Dermis blood vessel endothelial cell (primary cell): ENCODE measurements around the gene CNNM3. TPM values are rescaled to one million over a fixed set of nuclear protein-coding genes. Genes with fewer than 3 reads are reported as not detected.
"Not testable (repeated sequence)": the region's sequence is repeated elsewhere in the genome, so short reads cannot be mapped to it uniquely, and the experiment has no call there.

Source experiments
- DNase-seq: peaks from one replicate; pipeline ENCODE4 v3.0.0; 2010
- total RNA-seq: library from RNA; depleted of rRNA; stranded (reverse); fragments of >200 nt; gene quantifications from 2 replicates; pipeline ENCODE4 v1.2.3, GENCODE V29; 2014

CNNM3 gene
- total RNA-seq, 1 donor from 2014 or later, result 14.0 TPM

DNA sequence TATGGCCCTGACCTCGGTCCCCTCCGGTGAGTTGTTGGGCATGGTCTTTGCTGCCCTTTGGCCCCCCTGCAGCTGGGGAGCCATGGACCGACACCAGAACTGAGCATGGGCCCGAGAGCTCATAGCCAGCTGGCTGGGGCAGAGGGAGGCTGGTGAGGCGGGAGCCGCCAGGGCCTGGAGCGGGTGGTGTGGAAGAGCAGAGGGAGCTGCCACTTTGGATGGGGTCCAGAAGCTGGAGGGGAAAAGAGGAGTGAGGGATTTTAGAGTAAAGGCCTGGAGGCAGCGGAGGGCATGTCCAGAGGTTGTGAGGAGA, 16.5 kb upstream of the CNNM3 start:
- DNase-seq, result no peak

DNA sequence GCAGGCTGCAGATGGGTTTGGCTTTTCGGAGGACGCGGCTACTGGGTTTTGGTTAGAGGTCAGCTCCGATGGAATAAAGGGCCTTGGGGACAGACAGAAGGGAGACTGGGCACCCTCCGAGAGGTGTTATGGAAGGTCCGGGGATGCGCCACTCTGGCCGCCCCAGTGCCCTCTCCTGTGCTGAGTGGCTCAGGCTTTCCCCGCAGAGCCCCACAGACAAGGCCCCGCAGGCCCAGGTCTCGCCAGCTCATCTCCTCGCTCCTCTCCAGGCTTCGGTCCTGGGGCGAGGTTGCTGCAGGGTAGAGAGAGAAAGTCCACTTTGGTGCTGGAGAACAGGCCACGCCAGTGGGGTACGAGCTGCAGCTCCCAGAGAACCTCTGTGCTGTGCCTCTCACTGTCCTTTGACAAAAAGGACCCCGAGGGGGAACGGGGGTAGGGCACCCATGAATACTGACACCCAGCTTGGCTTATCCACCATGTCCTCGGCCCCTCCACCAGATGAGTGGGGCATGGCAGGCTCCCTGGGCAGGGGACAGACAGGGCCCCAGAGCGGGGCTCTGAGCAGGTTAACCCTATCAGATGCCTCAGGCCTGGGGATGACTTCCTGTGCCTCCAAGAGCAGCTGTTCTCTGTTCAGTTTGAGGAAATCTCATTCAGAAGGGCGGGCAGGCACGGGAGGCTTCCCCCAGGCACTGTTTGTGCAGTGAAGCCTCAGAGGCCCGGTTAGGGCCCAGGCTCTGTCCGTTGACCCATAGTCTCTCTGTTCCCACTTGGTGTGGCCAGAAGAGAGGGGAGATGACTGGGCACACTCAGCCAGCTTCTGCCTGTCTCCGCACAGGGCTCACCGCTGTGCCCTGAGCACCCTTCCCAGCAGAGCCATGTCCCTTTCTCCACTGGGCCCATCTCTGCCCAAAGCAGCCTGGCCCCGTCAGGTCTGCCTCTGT, 15.7 kb upstream of the CNNM3 start:
- DNase-seq, result no peak

DNA sequence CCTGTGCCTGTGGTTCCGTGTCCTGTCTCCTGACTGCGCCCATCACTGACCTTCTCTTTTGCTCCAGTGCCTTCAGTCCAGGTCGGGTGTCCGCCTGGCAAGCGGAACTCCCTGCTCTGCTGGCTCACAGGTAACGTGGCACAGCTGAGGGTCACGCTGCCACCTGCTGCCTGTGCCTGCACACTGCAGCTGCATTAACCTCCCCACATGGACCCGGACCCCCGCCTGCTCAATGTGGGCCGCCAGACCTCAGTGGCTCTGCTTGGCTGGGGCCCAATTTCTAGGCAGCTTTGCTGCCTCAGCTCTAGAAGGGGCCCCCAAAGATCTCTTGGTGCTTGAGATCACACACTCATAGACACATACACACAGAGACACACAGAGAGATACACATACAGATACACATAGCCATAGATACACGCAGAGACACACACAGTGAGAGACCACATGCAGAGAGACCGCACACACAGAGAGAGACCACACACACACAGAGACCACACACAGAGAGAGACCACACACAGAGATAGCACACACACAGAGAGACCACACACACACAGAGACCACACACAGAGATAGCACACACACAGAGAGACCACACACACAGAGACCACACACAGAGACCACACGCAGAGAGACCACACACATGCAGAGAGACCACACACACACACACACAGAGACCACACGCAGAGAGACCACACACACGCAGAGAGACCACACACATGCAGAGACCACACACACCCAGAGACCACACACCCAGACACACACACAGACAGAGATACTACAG, 14.9 kb upstream of the CNNM3 start:
- DNase-seq, result peak; percentile 77

DNA sequence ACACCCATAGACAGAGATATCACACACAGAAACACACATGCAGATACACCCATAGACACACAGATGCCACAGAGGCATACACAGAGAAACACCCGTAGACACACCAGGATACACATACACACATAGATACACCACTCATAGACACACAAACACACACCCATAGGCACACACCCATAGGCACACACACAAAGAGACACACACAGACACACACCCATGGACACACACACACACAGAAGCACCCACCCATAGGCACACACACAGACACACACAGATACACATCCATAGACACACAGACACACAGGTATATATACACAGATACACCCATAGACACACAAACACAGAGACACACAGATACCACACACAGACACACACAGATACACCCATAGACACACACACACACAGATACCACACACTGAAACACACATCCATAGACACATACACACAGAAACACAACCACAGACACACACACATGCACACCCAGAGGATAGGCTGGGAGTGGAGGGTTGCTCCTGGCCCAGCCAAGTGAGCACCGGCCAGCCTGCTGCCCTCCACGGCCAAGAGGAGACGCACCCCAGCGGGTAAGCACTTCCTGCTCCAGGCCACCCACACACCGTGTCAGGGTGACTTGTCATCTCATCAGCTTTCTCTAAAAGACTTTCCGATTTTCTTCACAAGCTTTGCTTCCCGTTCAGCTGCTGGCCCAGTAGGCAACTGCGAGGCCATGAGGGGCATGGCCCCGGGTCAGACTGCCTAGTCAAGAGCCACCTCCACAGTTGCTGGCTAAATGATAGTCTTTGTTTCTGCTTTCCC, 14.1 kb upstream of the CNNM3 start:
- DNase-seq, result no peak

DNA sequence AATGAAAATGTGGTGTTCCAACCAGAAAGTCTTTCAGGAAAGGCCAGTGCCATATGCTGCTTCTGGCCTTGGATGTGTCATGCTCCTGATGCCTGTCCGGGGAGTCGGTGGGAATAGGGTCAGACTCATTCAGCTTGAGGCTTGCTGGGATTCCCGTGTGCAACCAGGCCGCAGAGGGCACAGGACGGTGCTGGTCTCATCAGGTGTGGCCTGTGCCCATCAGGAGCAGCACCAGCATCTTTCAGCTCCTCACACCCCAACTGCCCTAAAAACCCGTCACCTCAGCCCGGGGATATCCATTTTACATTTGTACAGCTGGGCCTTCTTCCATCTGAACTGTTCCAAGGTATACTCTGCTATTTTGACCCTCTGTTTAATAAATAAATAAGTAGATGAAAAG, 13.3 kb upstream of the CNNM3 start:
- no peak for DNase-seq

DNA sequence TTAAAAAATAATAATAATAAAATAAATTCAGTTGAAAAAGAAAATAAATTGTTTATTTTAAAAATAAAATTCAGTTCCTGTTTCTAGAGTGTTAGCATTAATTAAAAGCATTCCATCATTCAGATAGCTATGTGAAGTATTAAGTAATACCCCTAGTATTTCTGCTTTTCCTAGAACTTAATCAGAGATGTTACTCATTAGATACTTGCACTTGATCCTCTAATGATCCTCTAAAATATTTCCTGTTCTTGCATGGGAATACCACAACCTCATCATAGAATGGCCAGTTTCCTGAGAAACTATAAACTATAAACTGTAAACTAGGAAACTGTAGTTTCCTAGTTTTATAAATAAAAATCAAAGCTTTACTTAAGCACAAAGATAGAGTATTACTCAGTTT, 11.1 kb upstream of the CNNM3 start:
- no peak for DNase-seq

DNA sequence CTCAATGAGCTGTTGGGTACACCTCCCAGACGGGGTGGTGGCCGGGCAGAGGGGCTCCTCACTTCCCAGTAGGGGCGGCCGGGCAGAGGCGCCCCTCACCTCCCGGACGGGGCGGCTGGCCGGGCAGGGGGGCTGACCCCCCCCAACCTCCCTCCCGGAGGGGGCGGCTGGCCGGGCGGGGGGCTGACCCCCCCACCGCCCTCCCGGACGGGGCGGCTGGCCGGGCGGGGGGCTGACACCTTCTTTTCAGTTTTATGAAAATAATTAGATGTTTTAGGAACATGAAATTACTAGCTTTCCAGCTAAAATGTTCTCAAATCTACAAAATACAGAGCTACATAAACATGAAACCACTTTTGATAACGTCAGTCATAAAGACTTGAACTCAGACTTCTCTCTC, 10.1 kb upstream of the CNNM3 start:
- not testable (repeated sequence) for DNase-seq

DNA sequence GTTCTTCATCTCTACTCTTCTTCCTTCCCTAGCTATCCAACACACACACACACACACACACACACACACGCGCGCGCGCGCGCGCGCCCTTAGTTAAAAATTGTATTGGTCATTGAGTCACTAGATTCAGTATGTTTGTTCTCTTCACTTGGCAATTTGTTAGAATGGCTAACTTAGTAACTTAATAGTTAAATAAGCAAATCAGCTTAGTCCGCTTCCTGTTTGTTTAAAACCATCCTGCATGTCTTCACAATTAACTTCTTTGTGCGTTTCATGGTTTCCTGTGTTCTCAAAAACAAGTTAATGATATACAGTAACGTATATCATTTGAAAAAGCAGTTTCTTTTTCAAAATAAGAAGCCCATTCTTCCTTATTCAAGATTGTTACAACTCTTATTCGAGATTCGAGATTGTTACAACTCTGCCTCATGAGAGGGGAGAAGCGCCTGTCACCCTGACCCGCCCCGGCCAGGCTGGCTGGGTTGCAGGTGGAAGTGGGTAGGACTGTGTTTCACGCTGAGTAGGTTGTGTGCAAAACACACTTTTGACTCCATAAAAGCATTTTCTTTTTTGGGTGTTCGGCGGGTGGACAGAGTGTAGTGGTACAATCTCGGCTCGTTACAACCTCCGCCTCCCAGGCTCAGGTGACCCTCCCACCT, 9.5 kb upstream of the CNNM3 start:
- no peak for DNase-seq

DNA sequence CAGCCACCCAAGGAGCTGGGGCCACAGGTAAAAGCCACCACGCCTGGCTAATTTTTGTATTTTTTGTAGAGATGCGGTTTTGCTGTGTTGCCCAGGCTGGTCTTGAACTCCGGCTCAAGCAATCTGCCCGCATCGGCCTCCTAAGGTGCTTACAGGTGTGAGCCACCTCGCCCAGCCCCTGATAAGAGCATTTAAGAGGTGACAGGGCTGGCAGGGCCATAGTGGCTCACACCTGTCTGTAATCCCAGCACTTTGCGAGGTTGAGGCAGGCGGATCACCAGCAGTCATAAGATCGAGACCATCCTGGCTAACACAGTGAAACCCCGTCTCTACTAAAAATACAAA, 9.0 kb upstream of the CNNM3 start:
- no peak for DNase-seq

DNA sequence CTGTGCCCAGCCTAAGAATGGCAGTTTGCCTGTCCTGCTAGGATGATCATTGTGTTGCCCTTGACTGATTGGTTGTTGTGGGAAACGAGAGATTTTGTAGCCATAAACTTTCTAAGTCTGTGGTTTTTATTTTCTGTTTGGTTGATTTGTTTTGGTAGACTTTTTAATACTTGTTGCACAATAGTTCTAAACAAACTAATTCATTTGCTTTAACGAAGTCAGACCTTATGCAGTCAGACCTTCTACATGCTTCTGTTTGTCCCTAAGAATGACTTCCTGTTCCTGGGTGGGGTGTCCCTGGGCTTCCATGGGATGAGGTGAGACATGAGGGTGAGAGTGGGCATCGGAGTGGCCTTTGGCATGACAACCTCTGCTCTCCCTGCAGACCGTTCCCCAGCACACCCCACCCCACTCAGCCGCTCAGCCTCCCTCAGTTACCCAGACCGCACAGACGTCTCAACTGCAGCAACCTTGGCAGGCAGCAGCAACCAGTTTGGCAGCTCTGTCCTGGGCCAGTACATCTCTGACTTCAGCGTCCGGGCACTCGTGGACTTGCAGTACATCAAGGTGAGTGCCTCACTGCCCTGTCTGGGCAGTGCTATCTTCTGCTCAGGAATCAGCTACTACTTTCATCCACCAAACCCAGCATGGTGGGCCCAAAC, 7.8 kb upstream of the CNNM3 start:
- DNase-seq, result no peak

DNA sequence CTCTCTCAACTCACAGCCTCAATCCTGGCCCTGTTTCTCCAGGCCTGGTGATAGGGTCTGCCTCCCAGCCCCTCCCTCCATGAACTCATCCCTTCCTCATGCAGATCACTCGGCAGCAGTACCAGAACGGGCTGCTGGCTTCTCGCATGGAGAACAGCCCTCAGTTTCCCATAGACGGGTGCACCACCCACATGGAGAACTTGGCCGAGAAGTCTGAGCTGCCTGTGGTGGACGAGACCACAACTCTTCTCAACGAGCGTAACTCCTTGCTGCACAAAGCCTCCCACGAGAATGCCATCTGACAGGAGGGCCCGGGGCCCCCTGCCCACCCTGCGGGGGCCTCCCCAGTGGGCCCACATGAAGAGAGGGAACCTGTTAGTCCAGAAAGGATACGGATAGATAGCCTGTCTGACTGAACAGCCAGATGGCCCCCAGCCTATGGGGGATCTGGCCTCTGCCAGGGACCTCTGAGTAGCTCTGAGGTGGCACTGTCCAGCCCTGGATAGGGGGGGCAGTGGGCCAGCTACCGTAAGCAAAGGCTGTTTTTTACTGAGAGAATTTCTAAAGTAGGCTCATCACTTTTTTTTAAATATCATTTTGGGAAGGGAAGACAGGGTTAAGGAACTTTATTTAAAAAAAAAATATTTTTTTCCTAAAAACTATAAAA, 6.7 kb upstream of the CNNM3 start:
- no peak for DNase-seq

DNA sequence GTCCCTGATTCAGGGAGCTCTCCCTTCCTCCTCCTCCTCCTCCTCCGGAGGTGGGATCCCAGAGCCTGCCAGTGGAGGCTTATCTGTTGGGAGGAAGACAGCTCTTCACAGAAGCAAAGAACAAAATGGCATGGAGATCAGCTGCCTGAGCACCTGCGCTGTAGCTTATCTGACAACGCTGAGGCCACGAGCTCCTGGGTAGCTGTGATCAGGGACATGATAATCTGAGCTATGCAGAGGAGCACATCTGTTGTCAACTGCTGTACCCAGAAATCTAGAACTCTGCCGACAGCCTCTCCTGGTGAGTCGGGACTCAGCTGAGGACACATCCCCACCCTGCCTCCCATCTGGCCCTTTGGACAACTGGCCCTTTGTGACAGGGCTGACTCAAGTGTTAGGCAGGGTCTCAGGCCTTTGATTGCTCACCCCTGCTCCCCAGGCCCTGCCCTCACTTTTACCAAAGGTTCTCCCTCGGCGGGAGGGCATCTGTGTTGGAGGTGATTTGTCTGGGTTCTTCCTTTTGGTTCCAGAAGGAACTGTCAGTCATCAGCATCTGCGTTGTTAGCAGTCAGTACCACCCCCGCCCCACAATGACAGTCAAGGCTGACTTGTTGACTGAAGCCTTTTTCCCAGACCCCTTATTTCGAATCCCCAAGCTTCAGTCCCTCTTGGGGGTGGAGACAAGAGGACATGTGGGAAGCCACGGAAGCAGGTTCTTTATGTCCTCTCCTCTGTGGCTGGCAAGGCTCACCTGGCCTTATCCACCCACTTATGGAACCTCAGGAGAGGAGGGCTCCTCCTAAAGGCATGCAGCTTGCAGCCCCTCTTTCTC, 5.9 kb upstream of the CNNM3 start:
- DNase-seq, result no peak

DNA sequence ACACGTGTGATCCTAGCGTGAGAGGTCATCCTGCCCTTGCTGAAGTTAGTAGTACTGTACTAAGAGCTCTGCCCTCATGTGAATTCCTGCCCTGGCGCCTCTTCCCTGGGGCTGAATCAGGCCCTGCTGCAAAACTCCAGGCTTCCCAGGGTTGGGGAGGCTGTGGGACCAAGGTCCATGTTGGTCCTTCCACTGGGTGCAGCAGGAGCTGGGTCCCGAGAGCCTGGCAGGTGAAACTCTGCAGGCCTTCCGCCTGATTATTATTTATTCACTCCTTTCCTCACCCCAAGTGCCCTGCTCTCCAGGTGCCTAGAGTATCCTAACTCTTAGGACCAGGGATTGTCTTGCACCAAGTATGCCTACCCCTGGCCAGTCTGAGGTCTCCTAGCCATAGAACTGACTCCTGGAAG, 5.3 kb upstream of the CNNM3 start:
- no peak for DNase-seq

DNA sequence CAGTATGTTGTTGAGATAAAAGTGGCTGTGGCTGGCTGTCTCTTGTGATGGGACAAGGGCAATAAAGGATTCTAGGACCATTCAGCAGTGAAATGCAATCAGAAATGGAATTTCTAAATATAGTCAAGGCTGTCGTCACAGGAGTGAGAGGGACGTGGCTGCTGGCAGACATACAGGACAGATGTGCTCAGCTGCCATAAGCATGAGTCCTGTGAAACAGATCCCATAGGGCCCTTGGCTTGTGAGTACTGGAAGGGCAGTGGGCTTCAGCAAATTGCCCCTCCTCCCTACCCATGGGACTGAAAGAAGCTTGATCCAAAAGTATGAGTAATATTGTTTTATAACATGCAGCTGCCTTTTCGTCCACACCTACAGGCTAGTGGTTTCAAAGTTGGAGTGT, 4.2 kb upstream of the CNNM3 start:
- no peak for DNase-seq

DNA sequence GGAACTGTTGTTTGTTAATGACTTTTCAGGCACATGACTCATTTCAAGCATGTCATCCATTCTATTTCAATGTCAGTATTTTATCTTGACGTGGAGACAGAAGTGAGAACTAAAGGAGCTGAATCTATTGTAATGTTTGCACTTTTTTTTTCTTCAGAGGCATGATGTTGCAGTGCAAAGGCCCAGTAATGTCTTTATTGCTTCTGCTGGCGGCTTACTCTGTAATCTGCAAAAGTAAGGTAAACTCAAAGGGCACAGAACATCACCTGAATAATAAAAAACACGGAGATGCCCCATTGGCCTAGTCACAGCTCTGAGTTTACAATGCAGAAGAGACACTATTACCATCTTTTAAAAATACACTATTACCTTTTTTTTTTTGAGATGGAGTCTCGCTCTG, 2.4 kb upstream of the CNNM3 start:
- DNase-seq, result no peak

DNA sequence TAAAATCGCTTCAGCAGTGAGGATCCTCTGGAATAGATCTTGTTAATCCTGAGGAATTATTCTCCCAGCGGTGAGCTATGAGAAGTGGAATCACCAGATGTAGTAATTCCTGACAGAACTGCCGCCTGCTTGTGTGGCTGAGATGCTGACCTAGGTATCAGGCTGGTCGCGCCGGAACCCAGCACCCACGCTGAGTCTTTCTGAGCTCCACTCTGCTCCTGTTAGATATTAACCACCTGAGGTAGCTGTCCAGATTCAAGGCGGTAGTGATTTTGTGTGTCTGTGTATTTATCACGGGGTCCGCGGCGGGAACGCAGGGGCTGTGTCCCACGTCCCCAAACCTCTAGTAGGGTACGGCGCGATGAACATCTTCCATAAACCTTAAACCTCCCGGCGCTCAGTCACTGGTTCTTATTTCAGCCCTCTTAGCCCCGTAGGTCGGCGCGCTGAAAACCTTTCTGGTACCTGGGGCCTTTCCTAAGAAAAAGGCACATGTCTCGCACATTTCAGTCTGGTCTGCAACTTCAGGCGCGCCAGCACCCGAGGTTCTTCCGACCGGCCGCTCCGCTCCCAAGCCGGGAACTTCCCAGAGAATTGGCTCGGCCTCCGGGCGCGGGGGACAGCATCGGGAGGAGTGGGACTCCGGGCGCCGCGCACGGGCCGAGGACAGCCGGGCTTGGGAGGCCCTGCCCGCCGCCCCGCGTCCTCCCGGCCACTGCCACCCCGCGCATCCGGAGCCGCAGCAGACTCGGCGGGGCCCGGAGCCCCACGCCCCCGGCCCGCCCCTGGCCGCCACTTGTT, 542 bp upstream of the CNNM3 start:
- peak; percentile 31 for DNase-seq

DNA sequence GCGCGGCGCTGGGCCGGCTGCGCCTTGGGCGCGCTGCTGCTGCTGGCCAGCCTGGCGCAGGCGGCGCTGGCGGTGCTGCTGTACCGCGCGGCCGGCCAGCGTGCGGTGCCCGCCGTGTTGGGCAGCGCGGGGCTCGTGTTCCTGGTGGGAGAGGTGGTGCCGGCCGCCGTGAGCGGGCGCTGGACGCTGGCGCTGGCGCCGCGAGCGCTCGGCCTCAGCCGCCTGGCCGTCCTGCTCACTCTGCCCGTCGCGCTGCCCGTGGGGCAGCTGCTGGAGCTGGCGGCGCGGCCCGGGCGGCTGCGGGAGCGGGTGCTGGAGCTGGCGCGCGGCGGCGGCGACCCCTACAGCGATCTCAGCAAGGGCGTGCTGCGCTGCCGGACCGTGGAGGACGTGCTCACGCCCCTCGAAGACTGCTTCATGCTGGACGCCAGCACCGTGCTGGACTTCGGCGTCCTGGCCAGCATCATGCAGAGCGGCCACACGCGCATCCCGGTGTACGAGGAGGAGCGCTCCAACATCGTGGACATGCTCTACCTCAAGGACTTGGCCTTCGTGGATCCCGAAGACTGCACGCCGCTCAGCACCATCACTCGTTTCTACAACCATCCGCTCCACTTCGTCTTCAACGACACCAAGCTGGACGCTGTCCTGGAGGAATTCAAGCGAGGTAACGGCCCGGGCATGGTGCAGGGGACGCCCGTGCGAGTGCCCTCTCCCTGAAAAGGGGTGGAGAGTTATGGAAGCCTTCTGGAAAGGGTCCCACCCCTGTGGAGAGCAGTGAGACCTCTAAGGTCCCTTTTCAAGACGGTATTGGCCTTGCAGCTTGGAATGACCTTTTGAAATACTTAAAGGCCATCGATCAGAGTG, 1.0 kb downstream of the CNNM3 start:
- DNase-seq, result peak; percentile 48

DNA sequence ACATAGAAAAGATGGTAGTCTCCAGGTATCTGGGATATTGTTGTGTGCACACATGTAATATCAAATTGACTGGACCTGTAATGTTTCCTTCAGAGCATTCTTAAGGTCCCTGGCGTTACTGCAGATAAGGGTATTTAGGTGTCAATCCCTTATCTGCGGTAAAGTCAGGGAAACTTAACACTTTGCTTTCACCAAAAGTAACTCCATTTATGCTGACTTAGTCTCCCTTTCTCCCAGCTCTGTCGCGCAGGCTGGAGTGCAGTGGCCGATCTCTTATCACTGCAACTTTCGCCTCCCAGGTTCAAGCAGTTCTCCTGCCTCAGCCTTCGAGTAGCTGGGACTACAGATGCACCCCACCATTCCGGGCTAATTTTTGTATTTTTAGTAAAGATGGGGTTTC, 1.8 kb downstream of the CNNM3 start:
- no peak for DNase-seq
